Osteocyte (in vitro differentiated cells): ENCODE measurements around the gene LYPD3. TPM values are rescaled to one million over a fixed set of nuclear protein-coding genes. Genes with fewer than 3 reads are reported as not detected.

Source experiments
- DNase-seq: peaks from one replicate; pipeline ENCODE4 v3.0.0; 2021; ENCODE audit warnings: mixed read lengths; ENCODE audit not compliant: unreplicated experiment; ENCODE audit errors: extremely low spot score
- H3K27ac Mint-ChIP-seq: one replicate; pipeline ENCODE4 v1.8.0; 2021; ENCODE audit warnings: mild to moderate bottlenecking, mixed read lengths; ENCODE audit not compliant: unreplicated experiment
- H3K27me3 Mint-ChIP-seq: one replicate; pipeline ENCODE4 v1.8.0; 2021; ENCODE audit warnings: mixed read lengths; ENCODE audit not compliant: unreplicated experiment
- H3K36me3 Mint-ChIP-seq: one replicate; pipeline ENCODE4 v1.8.0; 2021; ENCODE audit warnings: mixed read lengths; ENCODE audit not compliant: unreplicated experiment
- H3K4me1 Mint-ChIP-seq: one replicate; pipeline ENCODE4 v1.8.0; 2021; ENCODE audit warnings: mixed read lengths; ENCODE audit not compliant: unreplicated experiment
- H3K4me3 Mint-ChIP-seq: one replicate; pipeline ENCODE4 v1.8.0; 2021; ENCODE audit warnings: mild to moderate bottlenecking, moderate library complexity, mixed read lengths; ENCODE audit not compliant: unreplicated experiment
- H3K9me3 Mint-ChIP-seq: one replicate; pipeline ENCODE4 v1.8.0; 2021; ENCODE audit warnings: mixed read lengths; ENCODE audit not compliant: unreplicated experiment
- total RNA-seq: library from RNA; stranded (reverse); gene quantifications from 2 replicates; pipeline ENCODE4 v1.2.1, GENCODE V29; 2021
- TF ChIP-seq, protein P1 (sequence below): fragments of 200-600 bp; sonication (generic); IDR thresholded peaks from 2 replicates; pipeline ENCODE4 v1.5.0; 2021; ENCODE audit warnings: antibody characterized with exemption, mild to moderate bottlenecking, moderate library complexity

The LYPD3 gene
- total RNA-seq, 1 donor from 2014 or later: 0.27 TPM

DNA sequence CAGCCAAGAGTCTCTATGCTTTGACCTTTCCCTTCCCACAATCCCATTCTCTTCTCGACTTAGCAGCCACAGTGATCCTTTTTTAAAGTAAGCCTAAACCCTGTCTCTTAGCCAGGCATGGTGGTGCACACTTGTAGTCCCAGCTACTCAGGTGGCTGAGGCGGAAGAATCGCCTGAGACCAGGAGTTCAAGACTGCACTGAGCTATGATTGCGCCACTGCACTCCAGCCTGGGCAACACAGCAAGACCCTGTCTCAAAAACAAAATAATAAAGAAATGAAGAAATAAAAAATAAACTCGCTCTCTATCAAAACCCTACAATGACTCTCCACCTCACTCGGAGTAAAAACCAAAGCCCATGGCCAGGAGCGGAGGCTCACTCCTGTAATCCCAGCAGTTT is 36.0 kb downstream of the LYPD3 start:
- DNase-seq: no peak
- H3K4me3 Mint-ChIP-seq: no peak overlapping the region
- no peaks in the 10 kb centered on the region for H3K36me3 Mint-ChIP-seq
- peaks cover 19% of the 10 kb centered on the region for H3K27me3 Mint-ChIP-seq
- H3K27ac Mint-ChIP-seq: no peak overlapping the region
- TF ChIP-seq, protein P1, sequence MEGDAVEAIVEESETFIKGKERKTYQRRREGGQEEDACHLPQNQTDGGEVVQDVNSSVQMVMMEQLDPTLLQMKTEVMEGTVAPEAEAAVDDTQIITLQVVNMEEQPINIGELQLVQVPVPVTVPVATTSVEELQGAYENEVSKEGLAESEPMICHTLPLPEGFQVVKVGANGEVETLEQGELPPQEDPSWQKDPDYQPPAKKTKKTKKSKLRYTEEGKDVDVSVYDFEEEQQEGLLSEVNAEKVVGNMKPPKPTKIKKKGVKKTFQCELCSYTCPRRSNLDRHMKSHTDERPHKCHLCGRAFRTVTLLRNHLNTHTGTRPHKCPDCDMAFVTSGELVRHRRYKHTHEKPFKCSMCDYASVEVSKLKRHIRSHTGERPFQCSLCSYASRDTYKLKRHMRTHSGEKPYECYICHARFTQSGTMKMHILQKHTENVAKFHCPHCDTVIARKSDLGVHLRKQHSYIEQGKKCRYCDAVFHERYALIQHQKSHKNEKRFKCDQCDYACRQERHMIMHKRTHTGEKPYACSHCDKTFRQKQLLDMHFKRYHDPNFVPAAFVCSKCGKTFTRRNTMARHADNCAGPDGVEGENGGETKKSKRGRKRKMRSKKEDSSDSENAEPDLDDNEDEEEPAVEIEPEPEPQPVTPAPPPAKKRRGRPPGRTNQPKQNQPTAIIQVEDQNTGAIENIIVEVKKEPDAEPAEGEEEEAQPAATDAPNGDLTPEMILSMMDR: no peak
- H3K9me3 Mint-ChIP-seq: no peaks in the 10 kb centered on the region
- no peaks in the 10 kb centered on the region for H3K4me1 Mint-ChIP-seq

DNA sequence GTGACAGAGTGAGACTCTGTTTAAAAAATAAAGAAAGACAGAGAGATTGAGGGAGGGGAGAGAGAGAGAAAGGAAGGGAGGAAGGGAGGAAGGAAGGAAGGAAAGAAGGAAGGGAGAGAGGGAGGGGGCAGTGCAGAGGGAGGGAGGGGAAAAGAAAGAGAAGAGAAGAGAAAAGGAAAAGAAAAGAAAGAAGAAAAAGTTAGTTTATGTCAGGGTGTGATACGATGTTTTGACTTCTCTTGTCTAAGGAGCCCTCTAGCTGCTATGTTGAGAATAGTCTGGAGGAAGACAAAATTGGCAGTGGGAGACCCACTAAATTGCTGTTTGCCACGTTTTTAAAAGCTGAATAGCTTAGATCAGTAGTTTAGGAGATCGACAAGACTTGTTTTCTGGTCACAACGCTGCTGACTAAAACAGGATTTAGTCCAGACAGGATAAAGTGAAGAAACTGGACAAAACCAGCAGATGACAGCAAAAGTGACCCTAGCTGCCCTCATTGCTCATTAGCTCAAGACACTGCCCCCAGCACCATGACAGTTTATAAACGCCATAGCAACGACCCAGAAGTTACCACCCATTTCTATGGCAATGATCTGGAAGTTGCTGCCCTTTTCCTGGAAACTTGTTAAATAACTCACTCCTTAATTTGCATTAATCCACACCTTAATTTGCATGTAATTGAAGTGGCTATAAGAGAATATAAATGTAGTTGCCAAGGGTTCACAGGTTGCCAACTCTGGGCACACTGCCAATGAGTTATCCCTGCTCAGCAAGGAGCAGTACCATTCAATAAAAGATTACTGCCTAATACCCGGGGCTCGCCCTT is 39.6 kb downstream of the LYPD3 start:
- TF ChIP-seq, protein P1: peak; percentile 43
- Mint-ChIP-seq H3K27ac (no peak overlapping the region), H3K27me3 (peaks cover 25% of the 10 kb centered on the region), H3K36me3 (no peaks in the 10 kb centered on the region), H3K4me3 (no peak overlapping the region), H3K9me3 (no peaks in the 10 kb centered on the region), H3K4me1 (no peaks in the 10 kb centered on the region)
- DNase-seq: no peak

DNA sequence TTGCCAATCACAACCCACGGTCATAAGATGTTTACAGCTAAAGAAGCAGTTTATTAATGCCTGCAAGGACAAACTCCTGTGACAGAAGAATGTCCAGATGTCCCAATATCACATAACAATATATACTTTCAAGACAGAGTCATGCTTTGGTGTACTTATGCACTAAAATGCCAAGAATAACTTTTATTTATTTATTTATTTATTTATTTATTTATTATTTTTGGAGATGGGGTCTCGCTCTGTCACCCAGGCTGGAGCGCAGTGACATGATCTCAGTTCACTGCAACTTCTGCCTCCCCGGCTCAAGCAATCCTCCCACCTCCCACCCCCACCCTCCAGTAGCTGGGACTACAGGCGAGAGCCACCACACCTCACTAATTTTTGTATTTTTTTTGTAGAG is 41.6 kb downstream of the LYPD3 start:
- TF ChIP-seq, protein P1: no peak
- DNase-seq: no peak
- Mint-ChIP-seq H3K9me3 (no peaks in the 10 kb centered on the region), H3K4me3 (no peak overlapping the region), H3K36me3 (no peaks in the 10 kb centered on the region), H3K27ac (no peak overlapping the region), H3K27me3 (peaks cover 24% of the 10 kb centered on the region), H3K4me1 (no peaks in the 10 kb centered on the region)

GRCh38 chr19:43422689-43423066 is 42.7 kb downstream of the LYPD3 start:
- H3K27me3 Mint-ChIP-seq: peaks cover 24% of the 10 kb centered on the region
- no peak overlapping the region for H3K27ac Mint-ChIP-seq
- no peak for DNase-seq
- no peak overlapping the region for H3K4me3 Mint-ChIP-seq
- no peaks in the 10 kb centered on the region for H3K9me3 Mint-ChIP-seq
- no peaks in the 10 kb centered on the region for H3K4me1 Mint-ChIP-seq
- TF ChIP-seq, protein P1: no peak
- H3K36me3 Mint-ChIP-seq: no peaks in the 10 kb centered on the region

GRCh38 chr19:43422000-43422688 is 43.3 kb downstream of the LYPD3 start:
- H3K27ac Mint-ChIP-seq: no peak overlapping the region
- no peak for DNase-seq
- TF ChIP-seq, protein P1: no peak
- H3K36me3 Mint-ChIP-seq: no peaks in the 10 kb centered on the region
- no peak overlapping the region for H3K4me3 Mint-ChIP-seq
- no peaks in the 10 kb centered on the region for H3K4me1 Mint-ChIP-seq
- H3K9me3 Mint-ChIP-seq: no peaks in the 10 kb centered on the region
- peaks cover 24% of the 10 kb centered on the region for H3K27me3 Mint-ChIP-seq
